GM23338 (cell line): ENCODE measurements around the gene DPF3. TPM values are rescaled to one million over a fixed set of nuclear protein-coding genes. Genes with fewer than 3 reads are reported as not detected.

Experiments
- ATAC-seq: fragments of 200-7000 bp; cut with Tn5 transposase; 3 replicates; pipeline ENCODE4 v1.9.1; 2020
- DNase-seq: peaks from one replicate; pipeline ENCODE4 v3.0.0-alpha.2; 2015; ENCODE audit warnings: low spot score
- H2AFZ ChIP-seq: fragments of 200-600 bp; sonication (generic); 2 replicates; pipeline ENCODE4 v1.8.0; 2016; ENCODE audit warnings: antibody characterized with exemption, mild to moderate bottlenecking, moderate library complexity
- H3F3A ChIP-seq: fragments of 200-600 bp; sonication (generic); replicated peaks from 2 replicates; pipeline ENCODE4 v1.8.0; 2017; ENCODE audit warnings: antibody characterized with exemption, mixed run types, low read depth
- H3K27ac ChIP-seq: fragments of 200-600 bp; sonication (generic); 2 replicates; pipeline ENCODE4 v1.6.1; 2016; ENCODE audit warnings: low read depth
- H3K27me3 ChIP-seq: fragments of 200-600 bp; sonication (generic); 2 replicates; pipeline ENCODE4 v1.8.0; 2016; ENCODE audit warnings: mild to moderate bottlenecking, mixed run types, moderate library complexity; ENCODE audit not compliant: insufficient read depth
- H3K36me3 ChIP-seq: fragments of 200-600 bp; sonication (generic); 2 replicates; pipeline ENCODE4 v1.8.0; 2016; ENCODE audit warnings: mild to moderate bottlenecking; ENCODE audit not compliant: insufficient read depth
- H3K4me1 ChIP-seq: fragments of 200-600 bp; sonication (generic); 2 replicates; pipeline ENCODE4 v1.8.0; 2016; ENCODE audit warnings: mild to moderate bottlenecking, moderate library complexity; ENCODE audit not compliant: insufficient read depth
- H3K4me2 ChIP-seq: fragments of 200-600 bp; sonication (generic); 2 replicates; pipeline ENCODE4 v1.7.1; 2017; ENCODE audit warnings: mixed run types
- H3K4me3 ChIP-seq: fragments of 200-600 bp; sonication (generic); 2 replicates; pipeline ENCODE4 v1.6.1; 2016; ENCODE audit warnings: mixed run types
- H3K79me2 ChIP-seq: fragments of 200-600 bp; sonication (generic); replicated peaks from 2 replicates; pipeline ENCODE4 v1.8.0; 2017; ENCODE audit warnings: mild to moderate bottlenecking; ENCODE audit not compliant: insufficient read depth
- H3K9me2 ChIP-seq: fragments of 200-600 bp; sonication (generic); 2 replicates; pipeline ENCODE4 v1.8.0; 2017; ENCODE audit not compliant: insufficient read depth
- H4K20me1 ChIP-seq: fragments of 200-600 bp; sonication (generic); replicated peaks from 2 replicates; pipeline ENCODE4 v1.8.0; 2017; ENCODE audit warnings: mild to moderate bottlenecking; ENCODE audit not compliant: insufficient read depth
- H3K27ac Mint-ChIP-seq: 2 replicates; pipeline ENCODE4 v1.8.0; 2020; ENCODE audit warnings: inconsistent platforms, mild to moderate bottlenecking, moderate library complexity, mixed read lengths
- H3K27me3 Mint-ChIP-seq: 3 replicates; pipeline ENCODE4 v1.8.0; 2022; ENCODE audit warnings: low read depth, mild to moderate bottlenecking, moderate library complexity, mixed read lengths, inconsistent platforms; ENCODE audit not compliant: insufficient read depth, poor library complexity
- H3K36me3 Mint-ChIP-seq: 3 replicates; pipeline ENCODE4 v1.8.0; 2021; ENCODE audit warnings: low read depth, mild to moderate bottlenecking, inconsistent platforms, moderate library complexity, mixed read lengths
- H3K4me1 Mint-ChIP-seq: 3 replicates; pipeline ENCODE4 v1.8.0; 2020; ENCODE audit warnings: mild to moderate bottlenecking, inconsistent platforms, mixed read lengths
- H3K4me3 Mint-ChIP-seq: 3 replicates; pipeline ENCODE4 v1.8.0; 2021; ENCODE audit warnings: moderate library complexity, mild to moderate bottlenecking, inconsistent platforms, mixed read lengths
- H3K9me3 Mint-ChIP-seq: 3 replicates; pipeline ENCODE4 v1.8.0; 2020; ENCODE audit warnings: moderate library complexity, mild to moderate bottlenecking, inconsistent platforms, mixed read lengths
- CREB1 ChIP-seq: fragments of 250-450 bp; sonication (Bioruptor Pico); IDR thresholded peaks from 2 replicates; pipeline ENCODE4 v1.5.0; 2020; ENCODE audit warnings: low read depth, mild to moderate bottlenecking, moderate library complexity
- EZH2 ChIP-seq: fragments of 200-600 bp; sonication (generic); IDR thresholded peaks from one replicate; pipeline ENCODE4 v1.8.0; 2017; ENCODE audit warnings: antibody characterized with exemption, mild to moderate bottlenecking, low read depth; ENCODE audit not compliant: unreplicated experiment
- EZH2phosphoT487 ChIP-seq: fragments of 200-600 bp; sonication (generic); IDR thresholded peaks from one replicate; pipeline ENCODE4 v1.8.1; 2018; ENCODE audit warnings: antibody characterized with exemption; ENCODE audit not compliant: unreplicated experiment
- JUNB ChIP-seq: IDR thresholded peaks from one replicate; pipeline ENCODE4 v1.6.1; 2016; ENCODE audit warnings: antibody characterized with exemption; ENCODE audit not compliant: unreplicated experiment
- NANOG ChIP-seq: IDR thresholded peaks from 2 replicates; pipeline ENCODE4 v1.6.1; 2016; ENCODE audit warnings: antibody characterized with exemption, borderline replicate concordance
- POLR2AphosphoS5 ChIP-seq: IDR thresholded peaks from 2 replicates; pipeline ENCODE4 v1.6.1; 2016; ENCODE audit warnings: antibody characterized with exemption, low read depth
- STAT1 ChIP-seq: IDR thresholded peaks from one replicate; pipeline ENCODE4 v1.6.1; 2016; ENCODE audit warnings: antibody characterized with exemption; ENCODE audit not compliant: unreplicated experiment
- ZNF114 ChIP-seq: fragments of 250-450 bp; sonication (Bioruptor Pico); IDR thresholded peaks from 2 replicates; pipeline ENCODE4 v1.5.0; 2020; ENCODE audit warnings: mild to moderate bottlenecking, moderate library complexity
- ZNF331 ChIP-seq: fragments of 250-450 bp; sonication (Bioruptor Pico); IDR thresholded peaks from 2 replicates; pipeline ENCODE4 v1.5.0; 2020; ENCODE audit warnings: low read depth, mild to moderate bottlenecking, moderate library complexity
- polyA plus RNA-seq: library from polyadenylated mRNA; unstranded; fragments of >200 nt; fragmentation: Nextera tagmentation; extraction: Ambion mirVana; gene quantifications from 2 replicates; pipeline ENCODE4 v1.2.1, GENCODE V29; 2016
- total RNA-seq: library from RNA; depleted of rRNA; stranded (reverse); fragments of >200 nt; shearing (Covaris generic); gene quantifications from 2 replicates; pipeline ENCODE4 v1.2.3, GENCODE V29; 2014
- TF ChIP-seq, protein P1 (sequence below): fragments of 250-450 bp; sonication (Bioruptor Pico); IDR thresholded peaks from 2 replicates; pipeline ENCODE4 v1.5.0; 2020; ENCODE audit warnings: mild to moderate bottlenecking, moderate library complexity
- TF ChIP-seq, protein P2 (sequence below): IDR thresholded peaks from one replicate; pipeline ENCODE4 v1.6.1; 2018; ENCODE audit warnings: antibody characterized with exemption; ENCODE audit not compliant: unreplicated experiment
- TF ChIP-seq, protein P3 (sequence below): IDR thresholded peaks from 2 replicates; pipeline ENCODE4 v1.6.1; 2016; ENCODE audit warnings: antibody characterized with exemption
- TF ChIP-seq, protein P4 (sequence below), 2 experiments: fragments of 200-600 bp in 1 of 2; sonication (generic) in 1 of 2; conservative IDR thresholded peaks; 2 replicates each; pipeline versions ENCODE4 v1.5.1 to v1.6.1; 2016 to 2017; ENCODE audit warnings: antibody characterized with exemption in 2 of 2, low read depth in 2 of 2, mild to moderate bottlenecking in 2 of 2, moderate library complexity in 1 of 2

The DPF3 gene
- total and polyA plus RNA-seq, 2 experiments from 2014 or later = 0.18 to 1.0 TPM

DNA sequence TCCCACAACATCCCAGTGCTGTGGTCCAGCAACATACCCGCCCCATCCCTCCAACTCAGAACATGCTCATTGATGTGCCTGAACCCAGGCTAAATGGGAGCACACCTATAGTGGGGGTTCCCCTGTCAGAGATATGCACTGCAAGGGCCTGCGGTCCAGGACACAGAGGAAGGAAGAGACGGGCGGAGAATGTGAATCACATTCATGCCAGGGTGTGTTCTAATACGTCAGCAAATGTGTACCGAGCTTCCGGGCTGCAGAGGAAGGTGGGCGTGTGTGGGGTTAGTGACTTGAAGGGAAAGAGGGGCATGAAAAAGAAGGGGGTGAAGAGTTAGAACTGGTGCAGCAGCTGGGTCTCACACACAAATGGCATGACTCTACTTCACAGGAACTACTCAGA lies 83.7 kb downstream of the DPF3 start:
- peaks cover 14% of the 10 kb centered on the region for H3K27me3 Mint-ChIP-seq
- DNase-seq = no peak
- Histone ChIP-seq H3K36me3 (no peaks in the 10 kb centered on the region), H3K9me2 (peaks cover 5% of the 10 kb centered on the region; the same call in 1 of the 2 replicates), H3F3A (no peaks in the 10 kb centered on the region), H3K4me2 (no peak overlapping the region), H4K20me1 (no peaks in the 10 kb centered on the region), H2AFZ (no peak overlapping the region), H3K27me3 (peaks cover 28% of the 10 kb centered on the region), H3K79me2 (no peaks in the 10 kb centered on the region), H3K4me1 (no peaks in the 10 kb centered on the region), H3K4me3 (no peak overlapping the region), H3K27ac (no peak overlapping the region)
- no peak overlapping the region for H3K27ac Mint-ChIP-seq
- no peaks in the 10 kb centered on the region; the same call in 2 of the 3 replicates for H3K36me3 Mint-ChIP-seq
- H3K4me1 Mint-ChIP-seq = peaks cover 11% of the 10 kb centered on the region
- H3K4me3 Mint-ChIP-seq = no peak overlapping the region
- TF ChIP-seq EZH2phosphoT487 = no peak
- no peak for TF ChIP-seq EZH2
- TF ChIP-seq POLR2AphosphoS5 = no peak
- no peak for TF ChIP-seq ZNF114 (CRISPR knock-in tag)
- TF ChIP-seq JUNB = no peak
- TF ChIP-seq, protein P1, sequence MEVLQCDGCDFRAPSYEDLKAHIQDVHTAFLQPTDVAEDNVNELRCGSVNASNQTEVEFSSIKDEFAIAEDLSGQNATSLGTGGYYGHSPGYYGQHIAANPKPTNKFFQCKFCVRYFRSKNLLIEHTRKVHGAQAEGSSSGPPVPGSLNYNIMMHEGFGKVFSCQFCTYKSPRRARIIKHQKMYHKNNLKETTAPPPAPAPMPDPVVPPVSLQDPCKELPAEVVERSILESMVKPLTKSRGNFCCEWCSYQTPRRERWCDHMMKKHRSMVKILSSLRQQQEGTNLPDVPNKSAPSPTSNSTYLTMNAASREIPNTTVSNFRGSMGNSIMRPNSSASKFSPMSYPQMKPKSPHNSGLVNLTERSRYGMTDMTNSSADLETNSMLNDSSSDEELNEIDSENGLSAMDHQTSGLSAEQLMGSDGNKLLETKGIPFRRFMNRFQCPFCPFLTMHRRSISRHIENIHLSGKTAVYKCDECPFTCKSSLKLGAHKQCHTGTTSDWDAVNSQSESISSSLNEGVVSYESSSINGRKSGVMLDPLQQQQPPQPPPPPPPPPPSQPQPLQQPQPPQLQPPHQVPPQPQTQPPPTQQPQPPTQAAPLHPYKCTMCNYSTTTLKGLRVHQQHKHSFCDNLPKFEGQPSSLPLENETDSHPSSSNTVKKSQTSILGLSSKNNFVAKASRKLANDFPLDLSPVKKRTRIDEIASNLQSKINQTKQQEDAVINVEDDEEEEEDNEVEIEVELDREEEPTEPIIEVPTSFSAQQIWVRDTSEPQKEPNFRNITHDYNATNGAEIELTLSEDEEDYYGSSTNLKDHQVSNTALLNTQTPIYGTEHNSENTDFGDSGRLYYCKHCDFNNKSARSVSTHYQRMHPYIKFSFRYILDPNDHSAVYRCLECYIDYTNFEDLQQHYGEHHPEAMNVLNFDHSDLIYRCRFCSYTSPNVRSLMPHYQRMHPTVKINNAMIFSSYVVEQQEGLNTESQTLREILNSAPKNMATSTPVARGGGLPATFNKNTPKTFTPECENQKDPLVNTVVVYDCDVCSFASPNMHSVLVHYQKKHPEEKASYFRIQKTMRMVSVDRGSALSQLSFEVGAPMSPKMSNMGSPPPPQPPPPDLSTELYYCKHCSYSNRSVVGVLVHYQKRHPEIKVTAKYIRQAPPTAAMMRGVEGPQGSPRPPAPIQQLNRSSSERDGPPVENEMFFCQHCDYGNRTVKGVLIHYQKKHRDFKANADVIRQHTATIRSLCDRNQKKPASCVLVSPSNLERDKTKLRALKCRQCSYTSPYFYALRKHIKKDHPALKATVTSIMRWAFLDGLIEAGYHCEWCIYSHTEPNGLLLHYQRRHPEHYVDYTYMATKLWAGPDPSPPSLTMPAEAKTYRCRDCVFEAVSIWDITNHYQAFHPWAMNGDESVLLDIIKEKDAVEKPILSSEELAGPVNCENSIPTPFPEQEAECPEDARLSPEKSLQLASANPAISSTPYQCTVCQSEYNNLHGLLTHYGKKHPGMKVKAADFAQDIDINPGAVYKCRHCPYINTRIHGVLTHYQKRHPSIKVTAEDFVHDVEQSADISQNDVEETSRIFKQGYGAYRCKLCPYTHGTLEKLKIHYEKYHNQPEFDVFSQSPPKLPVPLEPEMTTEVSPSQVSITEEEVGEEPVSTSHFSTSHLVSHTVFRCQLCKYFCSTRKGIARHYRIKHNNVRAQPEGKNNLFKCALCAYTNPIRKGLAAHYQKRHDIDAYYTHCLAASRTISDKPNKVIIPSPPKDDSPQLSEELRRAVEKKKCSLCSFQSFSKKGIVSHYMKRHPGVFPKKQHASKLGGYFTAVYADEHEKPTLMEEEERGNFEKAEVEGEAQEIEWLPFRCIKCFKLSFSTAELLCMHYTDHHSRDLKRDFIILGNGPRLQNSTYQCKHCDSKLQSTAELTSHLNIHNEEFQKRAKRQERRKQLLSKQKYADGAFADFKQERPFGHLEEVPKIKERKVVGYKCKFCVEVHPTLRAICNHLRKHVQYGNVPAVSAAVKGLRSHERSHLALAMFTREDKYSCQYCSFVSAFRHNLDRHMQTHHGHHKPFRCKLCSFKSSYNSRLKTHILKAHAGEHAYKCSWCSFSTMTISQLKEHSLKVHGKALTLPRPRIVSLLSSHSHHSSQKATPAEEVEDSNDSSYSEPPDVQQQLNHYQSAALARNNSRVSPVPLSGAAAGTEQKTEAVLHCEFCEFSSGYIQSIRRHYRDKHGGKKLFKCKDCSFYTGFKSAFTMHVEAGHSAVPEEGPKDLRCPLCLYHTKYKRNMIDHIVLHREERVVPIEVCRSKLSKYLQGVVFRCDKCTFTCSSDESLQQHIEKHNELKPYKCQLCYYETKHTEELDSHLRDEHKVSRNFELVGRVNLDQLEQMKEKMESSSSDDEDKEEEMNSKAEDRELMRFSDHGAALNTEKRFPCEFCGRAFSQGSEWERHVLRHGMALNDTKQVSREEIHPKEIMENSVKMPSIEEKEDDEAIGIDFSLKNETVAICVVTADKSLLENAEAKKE = no peak
- no peak for TF ChIP-seq CREB1
- TF ChIP-seq NANOG = no peak
- no peak for TF ChIP-seq ZNF331
- no peak for TF ChIP-seq STAT1
- TF ChIP-seq, protein P2, sequence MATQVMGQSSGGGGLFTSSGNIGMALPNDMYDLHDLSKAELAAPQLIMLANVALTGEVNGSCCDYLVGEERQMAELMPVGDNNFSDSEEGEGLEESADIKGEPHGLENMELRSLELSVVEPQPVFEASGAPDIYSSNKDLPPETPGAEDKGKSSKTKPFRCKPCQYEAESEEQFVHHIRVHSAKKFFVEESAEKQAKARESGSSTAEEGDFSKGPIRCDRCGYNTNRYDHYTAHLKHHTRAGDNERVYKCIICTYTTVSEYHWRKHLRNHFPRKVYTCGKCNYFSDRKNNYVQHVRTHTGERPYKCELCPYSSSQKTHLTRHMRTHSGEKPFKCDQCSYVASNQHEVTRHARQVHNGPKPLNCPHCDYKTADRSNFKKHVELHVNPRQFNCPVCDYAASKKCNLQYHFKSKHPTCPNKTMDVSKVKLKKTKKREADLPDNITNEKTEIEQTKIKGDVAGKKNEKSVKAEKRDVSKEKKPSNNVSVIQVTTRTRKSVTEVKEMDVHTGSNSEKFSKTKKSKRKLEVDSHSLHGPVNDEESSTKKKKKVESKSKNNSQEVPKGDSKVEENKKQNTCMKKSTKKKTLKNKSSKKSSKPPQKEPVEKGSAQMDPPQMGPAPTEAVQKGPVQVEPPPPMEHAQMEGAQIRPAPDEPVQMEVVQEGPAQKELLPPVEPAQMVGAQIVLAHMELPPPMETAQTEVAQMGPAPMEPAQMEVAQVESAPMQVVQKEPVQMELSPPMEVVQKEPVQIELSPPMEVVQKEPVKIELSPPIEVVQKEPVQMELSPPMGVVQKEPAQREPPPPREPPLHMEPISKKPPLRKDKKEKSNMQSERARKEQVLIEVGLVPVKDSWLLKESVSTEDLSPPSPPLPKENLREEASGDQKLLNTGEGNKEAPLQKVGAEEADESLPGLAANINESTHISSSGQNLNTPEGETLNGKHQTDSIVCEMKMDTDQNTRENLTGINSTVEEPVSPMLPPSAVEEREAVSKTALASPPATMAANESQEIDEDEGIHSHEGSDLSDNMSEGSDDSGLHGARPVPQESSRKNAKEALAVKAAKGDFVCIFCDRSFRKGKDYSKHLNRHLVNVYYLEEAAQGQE = no peak
- TF ChIP-seq, protein P3, sequence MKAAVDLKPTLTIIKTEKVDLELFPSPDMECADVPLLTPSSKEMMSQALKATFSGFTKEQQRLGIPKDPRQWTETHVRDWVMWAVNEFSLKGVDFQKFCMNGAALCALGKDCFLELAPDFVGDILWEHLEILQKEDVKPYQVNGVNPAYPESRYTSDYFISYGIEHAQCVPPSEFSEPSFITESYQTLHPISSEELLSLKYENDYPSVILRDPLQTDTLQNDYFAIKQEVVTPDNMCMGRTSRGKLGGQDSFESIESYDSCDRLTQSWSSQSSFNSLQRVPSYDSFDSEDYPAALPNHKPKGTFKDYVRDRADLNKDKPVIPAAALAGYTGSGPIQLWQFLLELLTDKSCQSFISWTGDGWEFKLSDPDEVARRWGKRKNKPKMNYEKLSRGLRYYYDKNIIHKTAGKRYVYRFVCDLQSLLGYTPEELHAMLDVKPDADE = no peak
- TF ChIP-seq, protein P4, sequence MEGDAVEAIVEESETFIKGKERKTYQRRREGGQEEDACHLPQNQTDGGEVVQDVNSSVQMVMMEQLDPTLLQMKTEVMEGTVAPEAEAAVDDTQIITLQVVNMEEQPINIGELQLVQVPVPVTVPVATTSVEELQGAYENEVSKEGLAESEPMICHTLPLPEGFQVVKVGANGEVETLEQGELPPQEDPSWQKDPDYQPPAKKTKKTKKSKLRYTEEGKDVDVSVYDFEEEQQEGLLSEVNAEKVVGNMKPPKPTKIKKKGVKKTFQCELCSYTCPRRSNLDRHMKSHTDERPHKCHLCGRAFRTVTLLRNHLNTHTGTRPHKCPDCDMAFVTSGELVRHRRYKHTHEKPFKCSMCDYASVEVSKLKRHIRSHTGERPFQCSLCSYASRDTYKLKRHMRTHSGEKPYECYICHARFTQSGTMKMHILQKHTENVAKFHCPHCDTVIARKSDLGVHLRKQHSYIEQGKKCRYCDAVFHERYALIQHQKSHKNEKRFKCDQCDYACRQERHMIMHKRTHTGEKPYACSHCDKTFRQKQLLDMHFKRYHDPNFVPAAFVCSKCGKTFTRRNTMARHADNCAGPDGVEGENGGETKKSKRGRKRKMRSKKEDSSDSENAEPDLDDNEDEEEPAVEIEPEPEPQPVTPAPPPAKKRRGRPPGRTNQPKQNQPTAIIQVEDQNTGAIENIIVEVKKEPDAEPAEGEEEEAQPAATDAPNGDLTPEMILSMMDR (conservative IDR thresholded peaks at IDR 0.05; ENCODE audit: low read depth in 2 of 2) = no peak
- no peaks in the 10 kb centered on the region for H3K9me3 Mint-ChIP-seq
- ATAC-seq = no peak
